GM23338 (cell line): ENCODE measurements around the gene ALDH1A2. TPM values are rescaled to one million over a fixed set of nuclear protein-coding genes. Genes with fewer than 3 reads are reported as not detected.
"Not testable (repeated sequence)": the region's sequence is repeated elsewhere in the genome, so short reads cannot be mapped to it uniquely, and the experiment has no call there.

Source experiments
- ATAC-seq: fragments of 200-7000 bp; cut with Tn5 transposase; 3 replicates; pipeline ENCODE4 v1.9.1; 2020
- DNase-seq: peaks from one replicate; pipeline ENCODE4 v3.0.0-alpha.2; 2015; ENCODE audit warnings: low spot score
- H2AFZ ChIP-seq: fragments of 200-600 bp; sonication (generic); 2 replicates; pipeline ENCODE4 v1.8.0; 2016; ENCODE audit warnings: antibody characterized with exemption, mild to moderate bottlenecking, moderate library complexity
- H3F3A ChIP-seq: fragments of 200-600 bp; sonication (generic); replicated peaks from 2 replicates; pipeline ENCODE4 v1.8.0; 2017; ENCODE audit warnings: antibody characterized with exemption, mixed run types, low read depth
- H3K27ac ChIP-seq: fragments of 200-600 bp; sonication (generic); 2 replicates; pipeline ENCODE4 v1.6.1; 2016; ENCODE audit warnings: low read depth
- H3K27me3 ChIP-seq: fragments of 200-600 bp; sonication (generic); 2 replicates; pipeline ENCODE4 v1.8.0; 2016; ENCODE audit warnings: mild to moderate bottlenecking, mixed run types, moderate library complexity; ENCODE audit not compliant: insufficient read depth
- H3K36me3 ChIP-seq: fragments of 200-600 bp; sonication (generic); 2 replicates; pipeline ENCODE4 v1.8.0; 2016; ENCODE audit warnings: mild to moderate bottlenecking; ENCODE audit not compliant: insufficient read depth
- H3K4me1 ChIP-seq: fragments of 200-600 bp; sonication (generic); 2 replicates; pipeline ENCODE4 v1.8.0; 2016; ENCODE audit warnings: mild to moderate bottlenecking, moderate library complexity; ENCODE audit not compliant: insufficient read depth
- H3K4me2 ChIP-seq: fragments of 200-600 bp; sonication (generic); 2 replicates; pipeline ENCODE4 v1.7.1; 2017; ENCODE audit warnings: mixed run types
- H3K4me3 ChIP-seq: fragments of 200-600 bp; sonication (generic); 2 replicates; pipeline ENCODE4 v1.6.1; 2016; ENCODE audit warnings: mixed run types
- H3K79me2 ChIP-seq: fragments of 200-600 bp; sonication (generic); replicated peaks from 2 replicates; pipeline ENCODE4 v1.8.0; 2017; ENCODE audit warnings: mild to moderate bottlenecking; ENCODE audit not compliant: insufficient read depth
- H3K9me2 ChIP-seq: fragments of 200-600 bp; sonication (generic); 2 replicates; pipeline ENCODE4 v1.8.0; 2017; ENCODE audit not compliant: insufficient read depth
- H4K20me1 ChIP-seq: fragments of 200-600 bp; sonication (generic); replicated peaks from 2 replicates; pipeline ENCODE4 v1.8.0; 2017; ENCODE audit warnings: mild to moderate bottlenecking; ENCODE audit not compliant: insufficient read depth
- H3K27ac Mint-ChIP-seq: 2 replicates; pipeline ENCODE4 v1.8.0; 2020; ENCODE audit warnings: inconsistent platforms, mild to moderate bottlenecking, moderate library complexity, mixed read lengths
- H3K27me3 Mint-ChIP-seq: 3 replicates; pipeline ENCODE4 v1.8.0; 2022; ENCODE audit warnings: low read depth, mild to moderate bottlenecking, moderate library complexity, mixed read lengths, inconsistent platforms; ENCODE audit not compliant: insufficient read depth, poor library complexity
- H3K36me3 Mint-ChIP-seq: 3 replicates; pipeline ENCODE4 v1.8.0; 2021; ENCODE audit warnings: low read depth, mild to moderate bottlenecking, inconsistent platforms, moderate library complexity, mixed read lengths
- H3K4me1 Mint-ChIP-seq: 3 replicates; pipeline ENCODE4 v1.8.0; 2020; ENCODE audit warnings: mild to moderate bottlenecking, inconsistent platforms, mixed read lengths
- H3K4me3 Mint-ChIP-seq: 3 replicates; pipeline ENCODE4 v1.8.0; 2021; ENCODE audit warnings: moderate library complexity, mild to moderate bottlenecking, inconsistent platforms, mixed read lengths
- H3K9me3 Mint-ChIP-seq: 3 replicates; pipeline ENCODE4 v1.8.0; 2020; ENCODE audit warnings: moderate library complexity, mild to moderate bottlenecking, inconsistent platforms, mixed read lengths
- CREB1 ChIP-seq: fragments of 250-450 bp; sonication (Bioruptor Pico); IDR thresholded peaks from 2 replicates; pipeline ENCODE4 v1.5.0; 2020; ENCODE audit warnings: low read depth, mild to moderate bottlenecking, moderate library complexity
- EZH2 ChIP-seq: fragments of 200-600 bp; sonication (generic); IDR thresholded peaks from one replicate; pipeline ENCODE4 v1.8.0; 2017; ENCODE audit warnings: antibody characterized with exemption, mild to moderate bottlenecking, low read depth; ENCODE audit not compliant: unreplicated experiment
- JUNB ChIP-seq: IDR thresholded peaks from one replicate; pipeline ENCODE4 v1.6.1; 2016; ENCODE audit warnings: antibody characterized with exemption; ENCODE audit not compliant: unreplicated experiment
- NANOG ChIP-seq: IDR thresholded peaks from 2 replicates; pipeline ENCODE4 v1.6.1; 2016; ENCODE audit warnings: antibody characterized with exemption, borderline replicate concordance
- POLR2AphosphoS5 ChIP-seq: IDR thresholded peaks from 2 replicates; pipeline ENCODE4 v1.6.1; 2016; ENCODE audit warnings: antibody characterized with exemption, low read depth
- STAT1 ChIP-seq: IDR thresholded peaks from one replicate; pipeline ENCODE4 v1.6.1; 2016; ENCODE audit warnings: antibody characterized with exemption; ENCODE audit not compliant: unreplicated experiment
- ZNF331 ChIP-seq: fragments of 250-450 bp; sonication (Bioruptor Pico); IDR thresholded peaks from 2 replicates; pipeline ENCODE4 v1.5.0; 2020; ENCODE audit warnings: low read depth, mild to moderate bottlenecking, moderate library complexity
- polyA plus RNA-seq: library from polyadenylated mRNA; unstranded; fragments of >200 nt; fragmentation: Nextera tagmentation; extraction: Ambion mirVana; gene quantifications from 2 replicates; pipeline ENCODE4 v1.2.1, GENCODE V29; 2016
- total RNA-seq: library from RNA; depleted of rRNA; stranded (reverse); fragments of >200 nt; shearing (Covaris generic); gene quantifications from 2 replicates; pipeline ENCODE4 v1.2.3, GENCODE V29; 2014
- TF ChIP-seq, protein P1 (sequence below): fragments of 250-450 bp; sonication (Bioruptor Pico); IDR thresholded peaks from 2 replicates; pipeline ENCODE4 v1.5.0; 2020; ENCODE audit warnings: mild to moderate bottlenecking, moderate library complexity
- TF ChIP-seq, protein P2 (sequence below): IDR thresholded peaks from one replicate; pipeline ENCODE4 v1.6.1; 2018; ENCODE audit warnings: antibody characterized with exemption; ENCODE audit not compliant: unreplicated experiment
- TF ChIP-seq, protein P3 (sequence below), 2 experiments: fragments of 200-600 bp in 1 of 2; sonication (generic) in 1 of 2; conservative IDR thresholded peaks; 2 replicates each; pipeline versions ENCODE4 v1.5.1 to v1.6.1; 2016 to 2017; ENCODE audit warnings: antibody characterized with exemption in 2 of 2, low read depth in 2 of 2, mild to moderate bottlenecking in 2 of 2, moderate library complexity in 1 of 2

The ALDH1A2 gene
- total and polyA plus RNA-seq, 2 experiments from 2014 or later = 0.80 TPM; not detected in 1

DNA sequence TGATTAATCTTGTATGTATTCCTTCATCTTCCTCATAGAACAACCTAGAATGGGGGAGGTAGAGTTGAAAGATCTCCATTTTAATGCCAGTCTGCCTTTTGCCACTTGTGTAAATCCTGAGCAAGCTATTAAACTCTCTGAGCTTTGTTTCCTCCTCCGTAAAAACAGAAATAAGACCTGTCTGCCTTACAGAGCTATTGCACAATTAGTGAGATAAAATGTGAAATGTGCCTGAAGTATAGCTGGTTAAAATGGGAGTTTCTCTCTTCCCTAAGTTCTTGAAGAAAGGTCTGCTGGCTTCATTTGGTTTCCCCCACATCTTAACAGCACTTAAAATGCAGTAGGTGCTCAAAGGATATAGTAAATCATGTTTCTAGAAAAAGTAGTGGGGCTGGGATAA is 19.0 kb downstream of the ALDH1A2 start (continued):
- TF ChIP-seq, protein P1, sequence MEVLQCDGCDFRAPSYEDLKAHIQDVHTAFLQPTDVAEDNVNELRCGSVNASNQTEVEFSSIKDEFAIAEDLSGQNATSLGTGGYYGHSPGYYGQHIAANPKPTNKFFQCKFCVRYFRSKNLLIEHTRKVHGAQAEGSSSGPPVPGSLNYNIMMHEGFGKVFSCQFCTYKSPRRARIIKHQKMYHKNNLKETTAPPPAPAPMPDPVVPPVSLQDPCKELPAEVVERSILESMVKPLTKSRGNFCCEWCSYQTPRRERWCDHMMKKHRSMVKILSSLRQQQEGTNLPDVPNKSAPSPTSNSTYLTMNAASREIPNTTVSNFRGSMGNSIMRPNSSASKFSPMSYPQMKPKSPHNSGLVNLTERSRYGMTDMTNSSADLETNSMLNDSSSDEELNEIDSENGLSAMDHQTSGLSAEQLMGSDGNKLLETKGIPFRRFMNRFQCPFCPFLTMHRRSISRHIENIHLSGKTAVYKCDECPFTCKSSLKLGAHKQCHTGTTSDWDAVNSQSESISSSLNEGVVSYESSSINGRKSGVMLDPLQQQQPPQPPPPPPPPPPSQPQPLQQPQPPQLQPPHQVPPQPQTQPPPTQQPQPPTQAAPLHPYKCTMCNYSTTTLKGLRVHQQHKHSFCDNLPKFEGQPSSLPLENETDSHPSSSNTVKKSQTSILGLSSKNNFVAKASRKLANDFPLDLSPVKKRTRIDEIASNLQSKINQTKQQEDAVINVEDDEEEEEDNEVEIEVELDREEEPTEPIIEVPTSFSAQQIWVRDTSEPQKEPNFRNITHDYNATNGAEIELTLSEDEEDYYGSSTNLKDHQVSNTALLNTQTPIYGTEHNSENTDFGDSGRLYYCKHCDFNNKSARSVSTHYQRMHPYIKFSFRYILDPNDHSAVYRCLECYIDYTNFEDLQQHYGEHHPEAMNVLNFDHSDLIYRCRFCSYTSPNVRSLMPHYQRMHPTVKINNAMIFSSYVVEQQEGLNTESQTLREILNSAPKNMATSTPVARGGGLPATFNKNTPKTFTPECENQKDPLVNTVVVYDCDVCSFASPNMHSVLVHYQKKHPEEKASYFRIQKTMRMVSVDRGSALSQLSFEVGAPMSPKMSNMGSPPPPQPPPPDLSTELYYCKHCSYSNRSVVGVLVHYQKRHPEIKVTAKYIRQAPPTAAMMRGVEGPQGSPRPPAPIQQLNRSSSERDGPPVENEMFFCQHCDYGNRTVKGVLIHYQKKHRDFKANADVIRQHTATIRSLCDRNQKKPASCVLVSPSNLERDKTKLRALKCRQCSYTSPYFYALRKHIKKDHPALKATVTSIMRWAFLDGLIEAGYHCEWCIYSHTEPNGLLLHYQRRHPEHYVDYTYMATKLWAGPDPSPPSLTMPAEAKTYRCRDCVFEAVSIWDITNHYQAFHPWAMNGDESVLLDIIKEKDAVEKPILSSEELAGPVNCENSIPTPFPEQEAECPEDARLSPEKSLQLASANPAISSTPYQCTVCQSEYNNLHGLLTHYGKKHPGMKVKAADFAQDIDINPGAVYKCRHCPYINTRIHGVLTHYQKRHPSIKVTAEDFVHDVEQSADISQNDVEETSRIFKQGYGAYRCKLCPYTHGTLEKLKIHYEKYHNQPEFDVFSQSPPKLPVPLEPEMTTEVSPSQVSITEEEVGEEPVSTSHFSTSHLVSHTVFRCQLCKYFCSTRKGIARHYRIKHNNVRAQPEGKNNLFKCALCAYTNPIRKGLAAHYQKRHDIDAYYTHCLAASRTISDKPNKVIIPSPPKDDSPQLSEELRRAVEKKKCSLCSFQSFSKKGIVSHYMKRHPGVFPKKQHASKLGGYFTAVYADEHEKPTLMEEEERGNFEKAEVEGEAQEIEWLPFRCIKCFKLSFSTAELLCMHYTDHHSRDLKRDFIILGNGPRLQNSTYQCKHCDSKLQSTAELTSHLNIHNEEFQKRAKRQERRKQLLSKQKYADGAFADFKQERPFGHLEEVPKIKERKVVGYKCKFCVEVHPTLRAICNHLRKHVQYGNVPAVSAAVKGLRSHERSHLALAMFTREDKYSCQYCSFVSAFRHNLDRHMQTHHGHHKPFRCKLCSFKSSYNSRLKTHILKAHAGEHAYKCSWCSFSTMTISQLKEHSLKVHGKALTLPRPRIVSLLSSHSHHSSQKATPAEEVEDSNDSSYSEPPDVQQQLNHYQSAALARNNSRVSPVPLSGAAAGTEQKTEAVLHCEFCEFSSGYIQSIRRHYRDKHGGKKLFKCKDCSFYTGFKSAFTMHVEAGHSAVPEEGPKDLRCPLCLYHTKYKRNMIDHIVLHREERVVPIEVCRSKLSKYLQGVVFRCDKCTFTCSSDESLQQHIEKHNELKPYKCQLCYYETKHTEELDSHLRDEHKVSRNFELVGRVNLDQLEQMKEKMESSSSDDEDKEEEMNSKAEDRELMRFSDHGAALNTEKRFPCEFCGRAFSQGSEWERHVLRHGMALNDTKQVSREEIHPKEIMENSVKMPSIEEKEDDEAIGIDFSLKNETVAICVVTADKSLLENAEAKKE (CRISPR knock-in tag) = no peak

DNA sequence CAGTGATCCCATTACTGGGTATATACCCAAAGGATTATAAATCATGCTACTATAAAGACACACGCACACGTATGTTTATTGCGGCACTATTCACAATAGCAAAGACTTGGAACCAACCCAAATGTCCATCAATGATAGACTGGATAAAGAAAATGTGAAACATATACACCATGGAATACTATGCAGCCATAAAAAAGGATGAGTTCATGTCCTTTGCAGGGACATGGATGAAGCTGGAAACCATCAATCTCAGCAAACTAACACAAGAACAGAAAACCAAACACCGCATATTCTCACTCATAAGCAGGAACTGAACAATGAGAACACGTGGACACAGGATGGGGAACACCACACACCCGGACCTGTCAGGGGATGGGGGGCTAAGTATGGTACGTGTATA is 20.1 kb downstream of the ALDH1A2 start:
- H3K9me3 Mint-ChIP-seq, ATAC-seq, H3K9me2 ChIP-seq, DNase-seq, H3K4me3 Mint-ChIP-seq, H3K79me2 ChIP-seq, H3F3A ChIP-seq, H3K36me3 ChIP-seq, H3K27me3 Mint-ChIP-seq, H3K27ac Mint-ChIP-seq, H3K27ac ChIP-seq, H2AFZ ChIP-seq, H3K4me2 ChIP-seq, H4K20me1 ChIP-seq, H3K36me3 Mint-ChIP-seq, H3K4me3 ChIP-seq: not testable (repeated sequence)
- peaks cover 11% of the 10 kb centered on the region for H3K4me1 Mint-ChIP-seq
- Histone ChIP-seq H3K4me1 (peaks cover 13% of the 10 kb centered on the region), H3K27me3 (peaks cover 25% of the 10 kb centered on the region)

DNA sequence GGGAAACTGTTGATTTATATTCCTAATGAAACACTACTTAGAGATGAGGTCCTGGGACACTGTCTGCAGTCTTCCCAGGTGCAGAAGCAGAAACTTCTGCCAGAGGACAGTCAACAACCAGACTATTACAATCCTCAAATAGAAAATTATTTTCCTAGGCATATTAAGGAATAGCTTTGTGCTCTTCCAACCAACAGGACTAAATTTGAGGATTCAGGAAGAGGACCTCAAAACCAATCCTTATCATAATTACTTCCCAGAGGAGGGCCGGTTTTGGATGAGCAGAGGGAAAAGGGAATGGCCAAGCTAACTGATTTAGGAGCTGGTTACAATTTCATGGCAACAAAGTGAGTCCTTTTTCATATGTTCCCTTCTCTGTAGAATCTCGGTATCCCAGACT is 21.0 kb downstream of the ALDH1A2 start:
- Mint-ChIP-seq H3K4me1 (peaks cover 10% of the 10 kb centered on the region), H3K27me3 (peaks cover 2% of the 10 kb centered on the region)
- TF ChIP-seq CREB1 = no peak
- no peak for TF ChIP-seq EZH2
- TF ChIP-seq, protein P2, sequence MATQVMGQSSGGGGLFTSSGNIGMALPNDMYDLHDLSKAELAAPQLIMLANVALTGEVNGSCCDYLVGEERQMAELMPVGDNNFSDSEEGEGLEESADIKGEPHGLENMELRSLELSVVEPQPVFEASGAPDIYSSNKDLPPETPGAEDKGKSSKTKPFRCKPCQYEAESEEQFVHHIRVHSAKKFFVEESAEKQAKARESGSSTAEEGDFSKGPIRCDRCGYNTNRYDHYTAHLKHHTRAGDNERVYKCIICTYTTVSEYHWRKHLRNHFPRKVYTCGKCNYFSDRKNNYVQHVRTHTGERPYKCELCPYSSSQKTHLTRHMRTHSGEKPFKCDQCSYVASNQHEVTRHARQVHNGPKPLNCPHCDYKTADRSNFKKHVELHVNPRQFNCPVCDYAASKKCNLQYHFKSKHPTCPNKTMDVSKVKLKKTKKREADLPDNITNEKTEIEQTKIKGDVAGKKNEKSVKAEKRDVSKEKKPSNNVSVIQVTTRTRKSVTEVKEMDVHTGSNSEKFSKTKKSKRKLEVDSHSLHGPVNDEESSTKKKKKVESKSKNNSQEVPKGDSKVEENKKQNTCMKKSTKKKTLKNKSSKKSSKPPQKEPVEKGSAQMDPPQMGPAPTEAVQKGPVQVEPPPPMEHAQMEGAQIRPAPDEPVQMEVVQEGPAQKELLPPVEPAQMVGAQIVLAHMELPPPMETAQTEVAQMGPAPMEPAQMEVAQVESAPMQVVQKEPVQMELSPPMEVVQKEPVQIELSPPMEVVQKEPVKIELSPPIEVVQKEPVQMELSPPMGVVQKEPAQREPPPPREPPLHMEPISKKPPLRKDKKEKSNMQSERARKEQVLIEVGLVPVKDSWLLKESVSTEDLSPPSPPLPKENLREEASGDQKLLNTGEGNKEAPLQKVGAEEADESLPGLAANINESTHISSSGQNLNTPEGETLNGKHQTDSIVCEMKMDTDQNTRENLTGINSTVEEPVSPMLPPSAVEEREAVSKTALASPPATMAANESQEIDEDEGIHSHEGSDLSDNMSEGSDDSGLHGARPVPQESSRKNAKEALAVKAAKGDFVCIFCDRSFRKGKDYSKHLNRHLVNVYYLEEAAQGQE = no peak
- TF ChIP-seq STAT1 = no peak
- no peak for TF ChIP-seq NANOG
- TF ChIP-seq, protein P3, sequence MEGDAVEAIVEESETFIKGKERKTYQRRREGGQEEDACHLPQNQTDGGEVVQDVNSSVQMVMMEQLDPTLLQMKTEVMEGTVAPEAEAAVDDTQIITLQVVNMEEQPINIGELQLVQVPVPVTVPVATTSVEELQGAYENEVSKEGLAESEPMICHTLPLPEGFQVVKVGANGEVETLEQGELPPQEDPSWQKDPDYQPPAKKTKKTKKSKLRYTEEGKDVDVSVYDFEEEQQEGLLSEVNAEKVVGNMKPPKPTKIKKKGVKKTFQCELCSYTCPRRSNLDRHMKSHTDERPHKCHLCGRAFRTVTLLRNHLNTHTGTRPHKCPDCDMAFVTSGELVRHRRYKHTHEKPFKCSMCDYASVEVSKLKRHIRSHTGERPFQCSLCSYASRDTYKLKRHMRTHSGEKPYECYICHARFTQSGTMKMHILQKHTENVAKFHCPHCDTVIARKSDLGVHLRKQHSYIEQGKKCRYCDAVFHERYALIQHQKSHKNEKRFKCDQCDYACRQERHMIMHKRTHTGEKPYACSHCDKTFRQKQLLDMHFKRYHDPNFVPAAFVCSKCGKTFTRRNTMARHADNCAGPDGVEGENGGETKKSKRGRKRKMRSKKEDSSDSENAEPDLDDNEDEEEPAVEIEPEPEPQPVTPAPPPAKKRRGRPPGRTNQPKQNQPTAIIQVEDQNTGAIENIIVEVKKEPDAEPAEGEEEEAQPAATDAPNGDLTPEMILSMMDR (conservative IDR thresholded peaks at IDR 0.05; ENCODE audit: low read depth in 2 of 2) = no peak
- no peak for TF ChIP-seq POLR2AphosphoS5
- no peak for TF ChIP-seq JUNB
- TF ChIP-seq ZNF331 (CRISPR knock-in tag) = no peak

More for the DNA sequence above, 21.0 kb downstream of the ALDH1A2 start:
- H3K4me2 ChIP-seq = no peak overlapping the region
- H3K4me3 Mint-ChIP-seq = no peak overlapping the region
- H3K36me3 Mint-ChIP-seq = no peaks in the 10 kb centered on the region
- no peak overlapping the region for H3K4me3 ChIP-seq
- H3F3A ChIP-seq = no peaks in the 10 kb centered on the region
- H3K27me3 ChIP-seq = peaks cover 24% of the 10 kb centered on the region
- DNase-seq (no peak), ATAC-seq (no peak)
- no peak overlapping the region for H3K27ac ChIP-seq
- no peaks in the 10 kb centered on the region for H3K79me2 ChIP-seq
- H3K9me2 ChIP-seq = no peaks in the 10 kb centered on the region; the same call in 1 of the 2 replicates
- H3K9me3 Mint-ChIP-seq = no peaks in the 10 kb centered on the region
- peaks cover 12% of the 10 kb centered on the region for H3K4me1 ChIP-seq
- H2AFZ ChIP-seq = no peak overlapping the region
- no peaks in the 10 kb centered on the region for H4K20me1 ChIP-seq
- H3K36me3 ChIP-seq = no peaks in the 10 kb centered on the region
- no peak overlapping the region for H3K27ac Mint-ChIP-seq
